ENCODE results near the gene NUCKS1.

The NUCKS1 gene, protein sequence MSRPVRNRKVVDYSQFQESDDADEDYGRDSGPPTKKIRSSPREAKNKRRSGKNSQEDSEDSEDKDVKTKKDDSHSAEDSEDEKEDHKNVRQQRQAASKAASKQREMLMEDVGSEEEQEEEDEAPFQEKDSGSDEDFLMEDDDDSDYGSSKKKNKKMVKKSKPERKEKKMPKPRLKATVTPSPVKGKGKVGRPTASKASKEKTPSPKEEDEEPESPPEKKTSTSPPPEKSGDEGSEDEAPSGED

DNA sequence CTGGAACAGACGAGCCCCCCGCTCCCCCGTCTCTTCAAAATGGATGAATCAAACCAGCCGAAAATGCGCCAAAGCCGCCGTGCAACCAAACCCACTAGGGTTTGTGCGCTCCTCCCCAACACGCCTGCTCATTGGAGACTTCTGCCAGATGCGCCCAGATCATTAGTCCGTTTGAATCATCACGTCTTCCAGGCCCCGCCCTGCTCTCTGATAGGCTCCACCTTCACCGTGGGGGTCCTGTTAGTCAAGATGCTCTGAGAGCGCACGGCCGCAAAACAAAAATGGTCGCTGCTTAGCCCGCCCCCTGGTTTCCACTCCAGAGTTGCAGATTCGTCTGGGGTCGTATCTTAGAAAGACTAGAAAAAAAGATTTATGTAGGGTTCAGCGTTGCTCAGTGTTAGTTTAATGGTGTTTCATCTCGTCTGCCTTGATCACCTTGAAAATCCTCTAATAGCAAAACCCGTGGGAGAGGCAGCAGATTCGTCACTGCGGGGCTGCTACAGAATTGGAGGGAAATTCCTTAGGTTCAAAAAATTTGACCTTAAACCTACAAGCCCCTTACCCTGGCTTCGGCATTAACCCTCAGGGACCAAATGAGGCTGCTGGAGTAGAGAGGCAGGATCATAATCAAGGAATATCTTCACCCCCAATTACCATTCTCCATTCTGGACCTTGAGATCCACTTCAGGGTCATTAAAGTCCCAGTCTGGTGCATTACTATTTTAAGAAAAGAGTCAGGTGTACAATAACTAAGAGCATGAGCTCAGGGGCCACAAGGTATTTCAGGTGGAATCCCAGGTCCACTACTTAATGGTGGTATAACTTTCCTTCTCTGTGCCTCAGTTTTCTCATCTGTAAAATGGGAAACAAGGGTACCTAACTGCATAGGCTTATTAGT lies at the start of gene NUCKS1:
NUCKS1 (minus strand) TSS at position 45 of the 898 bp plus-strand sequence. CDS start 209 bp downstream, outside the sequence.
- in situ Hi-C loops (cut with MboI; ENCODE audit: low sequenced_read_pairs): no loop called here
- Histone ChIP-seq H3K4me1 (peaks cover 18% of the 10 kb centered on the region), H3K4me3 (peak within 1 kb of the TSS; percentile 82), H3K27me3 (ENCODE audit: low read depth) (no peaks in the 10 kb centered on the region), H3K36me3 (replicated peaks) (peaks cover 16% of the 10 kb centered on the region), H3K9me3 (no peaks in the 10 kb centered on the region)
- DNase-seq (ENCODE audit: low spot score in 2 of 2): peak; percentile 94 to 99

DNA sequence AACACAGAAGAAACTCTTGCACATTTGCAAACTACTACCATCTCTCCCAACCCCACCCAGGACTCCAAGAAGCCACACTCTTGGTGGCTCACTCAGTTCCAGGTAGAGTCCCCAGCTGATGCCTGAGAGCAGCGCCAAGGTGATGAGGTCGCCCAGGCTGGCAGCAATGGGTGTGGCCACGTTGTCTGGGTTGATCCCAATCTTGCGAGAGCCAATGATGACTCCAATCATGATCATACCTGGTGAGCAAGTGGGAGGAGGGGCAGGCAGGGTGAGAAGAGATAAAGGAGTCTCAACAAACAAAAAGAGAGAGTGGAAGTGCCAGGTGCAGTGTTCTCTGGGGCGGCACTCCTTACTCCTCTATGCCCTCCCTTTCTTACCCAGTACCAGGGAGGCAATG lies 48.6 kb upstream of the NUCKS1 start:
- peaks cover 30% of the 10 kb centered on the region for H3K36me3 ChIP-seq (replicated peaks)
- no peak for DNase-seq (ENCODE audit: low spot score in 2 of 2)
- H3K4me3 ChIP-seq: no peak overlapping the region
- no peaks in the 10 kb centered on the region for H3K27me3 ChIP-seq (ENCODE audit: low read depth)
- no peaks in the 10 kb centered on the region for H3K9me3 ChIP-seq
- H3K4me1 ChIP-seq: no peaks in the 10 kb centered on the region
- in situ Hi-C loops (cut with MboI; ENCODE audit: low sequenced_read_pairs): loop anchor here (10.0 kb wide), 2 partner anchors 186 to 306 kb away; no protein-coding TSS in a partner anchor

GRCh38 chr1:205797168-205797567 lies 47.2 kb upstream of the NUCKS1 start:
- no peaks in the 10 kb centered on the region for H3K9me3 ChIP-seq
- H3K4me3 ChIP-seq: no peak overlapping the region
- peaks cover 34% of the 10 kb centered on the region for H3K36me3 ChIP-seq (replicated peaks)
- no peaks in the 10 kb centered on the region for H3K27me3 ChIP-seq (ENCODE audit: low read depth)
- no peak for DNase-seq (ENCODE audit: low spot score in 2 of 2)
- in situ Hi-C loops (cut with MboI; ENCODE audit: low sequenced_read_pairs): loop anchor here (10.0 kb wide), 2 partner anchors 188 to 308 kb away; no protein-coding TSS in a partner anchor
- H3K4me1 ChIP-seq: no peaks in the 10 kb centered on the region

- Histone ChIP-seq H3K9me3 (no peaks in the 10 kb centered on the region), H3K36me3 (replicated peaks) (peaks cover 50% of the 10 kb centered on the region), H3K4me1 (no peaks in the 10 kb centered on the region), H3K4me3 (no peak overlapping the region), H3K27me3 (ENCODE audit: low read depth) (no peaks in the 10 kb centered on the region)
- in situ Hi-C loops (cut with MboI; ENCODE audit: low sequenced_read_pairs): loop anchor here (5.0 to 10.0 kb wide), 3 partner anchors 118 to 311 kb away; no protein-coding TSS in a partner anchor
- DNase-seq (ENCODE audit: low spot score in 2 of 2): no peak
Observed at GRCh38 chr1:205794011-205794730, 44.2 kb upstream of the NUCKS1 start.

GRCh38 chr1:205792961-205793673 lies 43.1 kb upstream of the NUCKS1 start:
- H3K4me1 ChIP-seq: no peaks in the 10 kb centered on the region
- no peak for DNase-seq (ENCODE audit: low spot score in 2 of 2)
- H3K27me3 ChIP-seq (ENCODE audit: low read depth): no peaks in the 10 kb centered on the region
- in situ Hi-C loops (cut with MboI; ENCODE audit: low sequenced_read_pairs): loop anchor here (5.0 to 10.0 kb wide), 3 partner anchors 119 to 312 kb away; no protein-coding TSS in a partner anchor
- H3K4me3 ChIP-seq: no peak overlapping the region
- peaks cover 47% of the 10 kb centered on the region for H3K36me3 ChIP-seq (replicated peaks)
- no peaks in the 10 kb centered on the region for H3K9me3 ChIP-seq

DNA sequence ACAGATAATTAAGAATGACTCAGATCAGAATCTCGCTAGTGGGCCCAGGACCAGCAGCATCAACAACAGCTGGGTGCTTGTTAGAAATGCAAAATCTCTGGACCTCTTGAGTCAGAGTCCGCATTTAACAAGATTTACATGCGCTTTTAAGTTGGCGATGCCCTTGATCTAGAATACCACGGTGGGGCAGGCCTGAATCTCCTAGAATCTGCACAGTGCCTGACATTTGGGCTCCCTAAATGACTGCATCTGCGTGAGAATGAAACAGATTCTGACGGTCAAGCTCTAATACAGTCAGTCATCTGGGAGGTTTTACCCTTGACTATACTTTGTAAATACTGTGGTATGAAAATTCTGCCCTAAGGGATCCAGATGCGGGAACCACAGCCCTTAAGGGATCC lies 42.5 kb upstream of the NUCKS1 start:
- Histone ChIP-seq H3K36me3 (replicated peaks) (peaks cover 47% of the 10 kb centered on the region), H3K27me3 (ENCODE audit: low read depth) (no peaks in the 10 kb centered on the region), H3K9me3 (no peaks in the 10 kb centered on the region), H3K4me1 (no peaks in the 10 kb centered on the region), H3K4me3 (no peak overlapping the region)
- in situ Hi-C loops (cut with MboI; ENCODE audit: low sequenced_read_pairs): loop anchor here (5.0 to 10.0 kb wide), 3 partner anchors 120 to 312 kb away; no protein-coding TSS in a partner anchor
- no peak for DNase-seq (ENCODE audit: low spot score in 2 of 2)

DNA sequence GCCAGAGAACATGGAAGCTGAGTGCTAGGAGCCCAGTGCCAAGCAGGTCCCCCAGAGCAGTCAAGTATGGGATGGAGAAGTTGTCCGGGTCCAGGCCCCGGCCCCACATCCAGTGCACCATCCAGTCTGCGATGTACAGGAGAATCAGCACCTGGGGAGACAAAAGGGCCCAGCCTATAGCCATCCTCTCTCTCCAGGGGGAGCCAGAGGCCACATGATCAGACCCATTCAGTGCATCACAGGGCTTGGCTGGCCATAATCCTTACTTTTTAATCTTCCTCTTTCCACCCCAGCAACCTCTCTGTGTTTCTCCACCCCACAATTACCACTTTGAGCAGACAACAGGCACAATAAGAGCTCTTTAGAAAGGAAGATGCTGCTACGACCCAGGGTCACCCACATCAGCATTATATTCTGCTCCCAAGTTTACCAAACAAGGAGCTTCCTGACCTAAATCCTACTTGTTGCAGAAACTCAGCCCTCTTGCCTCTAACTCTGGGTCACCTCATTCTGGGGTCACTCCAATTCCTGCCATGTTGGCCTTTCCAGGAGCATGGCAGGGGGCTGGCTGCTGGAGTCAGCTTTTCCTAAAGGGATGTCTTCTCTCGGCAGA lies 41.7 kb upstream of the NUCKS1 start:
- Histone ChIP-seq H3K9me3 (no peaks in the 10 kb centered on the region), H3K27me3 (ENCODE audit: low read depth) (no peaks in the 10 kb centered on the region), H3K4me1 (no peaks in the 10 kb centered on the region), H3K4me3 (no peak overlapping the region), H3K36me3 (replicated peaks) (peaks cover 40% of the 10 kb centered on the region)
- in situ Hi-C loops (cut with MboI; ENCODE audit: low sequenced_read_pairs): loop anchor here (5.0 to 10.0 kb wide), 3 partner anchors 121 to 313 kb away; no protein-coding TSS in a partner anchor
- DNase-seq (ENCODE audit: low spot score in 2 of 2): peak; percentile 39 to 79

DNA sequence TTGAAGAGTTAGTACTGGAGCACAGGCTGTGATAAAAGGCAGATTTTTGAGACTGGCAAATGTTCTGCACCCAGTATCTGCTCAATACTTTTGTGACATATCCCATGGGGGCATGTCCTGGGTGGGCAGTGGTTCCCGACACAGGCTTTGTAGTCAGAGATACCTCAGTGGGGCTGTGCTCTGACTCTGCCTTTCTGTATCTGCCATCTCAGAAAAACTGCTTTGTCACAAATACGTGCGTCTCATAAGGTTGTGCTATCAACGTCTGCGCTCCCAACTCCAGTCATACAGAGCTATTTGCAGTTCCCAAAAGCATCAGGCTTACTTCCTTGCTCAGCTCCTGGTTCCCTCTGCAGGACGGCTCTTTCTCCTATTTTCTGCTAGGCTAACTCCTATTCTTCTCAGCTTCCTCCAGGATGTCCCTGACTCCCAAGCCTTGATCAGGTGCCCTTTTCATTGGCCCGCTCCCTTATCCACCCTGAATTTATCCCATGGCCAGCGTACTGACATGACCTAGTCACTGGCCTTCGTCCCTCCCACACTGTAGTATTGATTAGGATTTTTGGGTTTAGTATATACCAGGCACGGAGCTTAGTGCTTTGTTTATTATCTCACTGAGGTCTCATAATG lies 37.4 kb upstream of the NUCKS1 start:
- Histone ChIP-seq H3K4me3 (no peak overlapping the region), H3K27me3 (ENCODE audit: low read depth) (no peaks in the 10 kb centered on the region), H3K4me1 (no peaks in the 10 kb centered on the region), H3K9me3 (no peaks in the 10 kb centered on the region), H3K36me3 (replicated peaks) (peaks cover 16% of the 10 kb centered on the region)
- in situ Hi-C loops (cut with MboI; ENCODE audit: low sequenced_read_pairs): no loop called here
- no peak for DNase-seq (ENCODE audit: low spot score in 2 of 2)

DNA sequence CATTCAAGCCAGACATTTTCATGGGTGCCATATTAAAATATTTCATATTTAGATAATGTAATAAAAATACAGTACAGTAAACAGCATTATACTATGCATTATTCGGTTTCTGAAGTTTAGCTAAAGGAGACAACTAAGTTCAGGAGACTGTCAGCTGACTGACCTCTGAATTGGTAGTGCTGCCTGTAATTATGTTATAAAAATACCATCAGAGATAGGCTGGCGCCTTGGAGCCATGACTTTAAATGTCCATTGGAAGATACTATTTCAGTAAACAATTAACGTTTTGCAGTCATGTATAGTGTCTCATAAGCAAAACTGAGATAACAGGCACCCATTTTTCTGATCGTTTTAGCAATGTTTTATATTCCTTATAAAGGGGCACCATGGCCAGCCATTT lies 36.6 kb upstream of the NUCKS1 start:
- H3K27me3 ChIP-seq (ENCODE audit: low read depth): no peaks in the 10 kb centered on the region
- no peak for DNase-seq (ENCODE audit: low spot score in 2 of 2)
- in situ Hi-C loops (cut with MboI; ENCODE audit: low sequenced_read_pairs): no loop called here
- no peaks in the 10 kb centered on the region for H3K9me3 ChIP-seq
- no peaks in the 10 kb centered on the region for H3K4me1 ChIP-seq
- H3K36me3 ChIP-seq (replicated peaks): peaks cover 11% of the 10 kb centered on the region
- H3K4me3 ChIP-seq: no peak overlapping the region

GRCh38 chr1:205785446-205785845 lies 35.5 kb upstream of the NUCKS1 start:
- Histone ChIP-seq H3K4me3 (no peak overlapping the region), H3K9me3 (no peaks in the 10 kb centered on the region), H3K36me3 (replicated peaks) (peaks cover 2% of the 10 kb centered on the region; the same call in 1 of the 2 replicates), H3K4me1 (no peaks in the 10 kb centered on the region), H3K27me3 (ENCODE audit: low read depth) (no peaks in the 10 kb centered on the region)
- no peak for DNase-seq (ENCODE audit: low spot score in 2 of 2)
- in situ Hi-C loops (cut with MboI; ENCODE audit: low sequenced_read_pairs): no loop called here

DNA sequence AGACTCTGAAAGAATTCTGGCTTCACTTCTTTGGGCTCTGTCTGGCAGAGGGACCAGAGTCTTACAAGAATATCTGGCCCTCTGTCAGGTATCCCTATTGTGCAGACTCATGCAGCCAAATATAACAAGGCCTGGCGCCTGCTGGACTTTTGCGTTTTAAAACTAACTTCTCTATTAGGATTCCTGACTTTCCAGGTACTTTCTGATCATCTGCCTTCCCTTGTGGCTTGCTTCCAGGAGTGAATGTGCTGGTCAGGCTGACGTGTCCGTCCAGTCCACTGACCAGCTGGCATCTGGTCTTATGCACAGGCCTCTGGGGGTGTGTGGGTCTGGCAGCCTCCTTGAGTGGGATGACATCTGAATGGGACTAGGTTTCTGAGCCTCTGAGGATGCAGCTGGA lies 33.9 kb upstream of the NUCKS1 start:
- Histone ChIP-seq H3K4me1 (no peaks in the 10 kb centered on the region), H3K4me3 (no peak overlapping the region), H3K9me3 (no peaks in the 10 kb centered on the region), H3K27me3 (ENCODE audit: low read depth) (no peaks in the 10 kb centered on the region), H3K36me3 (replicated peaks) (no peaks in the 10 kb centered on the region)
- no peak for DNase-seq (ENCODE audit: low spot score in 2 of 2)
- in situ Hi-C loops (cut with MboI; ENCODE audit: low sequenced_read_pairs): no loop called here

GRCh38 chr1:205783433-205783795 lies 33.4 kb upstream of the NUCKS1 start:
- H3K27me3 ChIP-seq (ENCODE audit: low read depth): no peaks in the 10 kb centered on the region
- DNase-seq (ENCODE audit: low spot score in 2 of 2): no peak
- H3K4me1 ChIP-seq: no peaks in the 10 kb centered on the region
- H3K36me3 ChIP-seq (replicated peaks): no peaks in the 10 kb centered on the region
- in situ Hi-C loops (cut with MboI; ENCODE audit: low sequenced_read_pairs): no loop called here
- H3K4me3 ChIP-seq: no peak overlapping the region
- H3K9me3 ChIP-seq: no peaks in the 10 kb centered on the region
